Tibial nerve (tissue), 4 donors: ENCODE results near the gene HCFC1R1. TPM values are rescaled to one million over a fixed set of nuclear protein-coding genes. Genes with fewer than 3 reads are reported as not detected.

Source experiments
- DNase-seq, 2 donors: peaks; one replicate each; pipeline ENCODE4 v3.0.0-alpha.2; 2019; ENCODE audit warnings: low spot score in 2 of 2
- H3K27ac ChIP-seq, 4 donors: fragments of 200-600 bp; sonication (generic) in 3 of 4; one replicate each; pipeline ENCODE4 v1.5.1; 2017 to 2019; ENCODE audit warnings: mild to moderate bottlenecking in 1 of 4
- H3K27me3 ChIP-seq, 2 donors: fragments of 200-600 bp; sonication (generic) in 1 of 2; one replicate each; pipeline versions ENCODE4 v1.5.1 to v1.6.0; 2017 to 2019
- H3K36me3 ChIP-seq, 3 donors: fragments of 200-600 bp; sonication (generic); one replicate each; pipeline ENCODE4 v1.5.1; 2018 to 2019
- H3K4me1 ChIP-seq, 4 donors: fragments of 200-600 bp; sonication (generic) in 3 of 4; one replicate each; pipeline ENCODE4 v1.5.1; 2017 to 2019
- H3K4me3 ChIP-seq, 4 donors: fragments of 200-600 bp; sonication (generic) in 3 of 4; one replicate each; pipeline ENCODE4 v1.5.1; 2017 to 2019; ENCODE audit warnings: mild to moderate bottlenecking in 1 of 4, moderate library complexity in 1 of 4
- H3K9me3 ChIP-seq, 4 donors: fragments of 200-600 bp; sonication (generic) in 3 of 4; one replicate each; pipeline ENCODE4 v1.5.1; 2017 to 2019
- CTCF ChIP-seq, 5 experiments: fragments of 200-600 bp in 3 of 5; fragments of 450-650 bp in 2 of 5; sonication (generic) in 3 of 5; IDR thresholded peaks; one replicate each; pipeline ENCODE4 v1.5.1; 2016 to 2019; ENCODE audit warnings: antibody characterized with exemption in 5 of 5, mild to moderate bottlenecking in 3 of 5, moderate library complexity in 2 of 5
- EP300 ChIP-seq, 2 donors: sonication (generic); formaldehyde crosslinking; IDR thresholded peaks; one replicate each; pipeline ENCODE4 v1.6.1; 2017; ENCODE audit warnings: antibody characterized with exemption in 2 of 2, mild to moderate bottlenecking in 1 of 2
- POLR2A ChIP-seq, 2 donors: fragments of 450-650 bp; IDR thresholded peaks; one replicate each; pipeline ENCODE4 v1.6.1; 2017; ENCODE audit warnings: antibody characterized with exemption in 2 of 2, mild to moderate bottlenecking in 2 of 2, moderate library complexity in 2 of 2
- WGBS, 2 donors: methylation state at CpG; one replicate each; pipeline ENCODE4 v1.1.5; 2018; 5-methylcytosine and 5-hydroxymethylcytosine counted together
- total RNA-seq, 4 donors: library from RNA; depleted of rRNA; stranded (reverse); fragments of >200 nt; gene quantifications; one replicate each; pipeline ENCODE4 v1.1.0, GENCODE V29; 2016

The HCFC1R1 gene
- total RNA-seq, 4 donors from 2014 or later: 17.7 to 46.9 (median 38.5) TPM

GRCh38 chr16:3044708-3045107 lies 21.0 kb upstream of the HCFC1R1 start:
- Histone ChIP-seq H3K36me3 (no peaks in the 10 kb centered on the region), H3K27ac (no peak overlapping the region), H3K4me1 (peaks cover 0 to 22% (median 15%) of the 10 kb centered on the region in 4 donors), H3K9me3 (no peaks in the 10 kb centered on the region), H3K27me3 (peaks cover 0 to 96% of the 10 kb centered on the region in 2 donors), H3K4me3 (no peak overlapping the region)
- TF ChIP-seq POLR2A (IDR thresholded peaks at IDR 0.05) (no peak), CTCF (IDR thresholded peaks at IDR 0.05) (no peak), EP300 (IDR thresholded peaks at IDR 0.05) (no peak)
- 92 to 94% methylated on average over 6 of the region's 6 CpGs for WGBS, 2 donors
- DNase-seq: no peak

- no peak overlapping the region for H3K4me3 ChIP-seq
- WGBS, 2 donors: 57 to 62% methylated on average over 3 of the region's 3 CpGs
- H3K27ac ChIP-seq: no peak overlapping the region
- H3K36me3 ChIP-seq: no peaks in the 10 kb centered on the region
- no peaks in the 10 kb centered on the region for H3K9me3 ChIP-seq
- no peak for DNase-seq
- peaks cover 3 to 96% of the 10 kb centered on the region in 2 donors for H3K27me3 ChIP-seq
- TF ChIP-seq POLR2A (IDR thresholded peaks at IDR 0.05) (no peak), EP300 (IDR thresholded peaks at IDR 0.05) (no peak), CTCF (IDR thresholded peaks at IDR 0.05) (no peak)
- H3K4me1 ChIP-seq: peaks cover 0 to 22% (median 15%) of the 10 kb centered on the region in 4 donors
These were observed 18.6 kb upstream of the HCFC1R1 start for GRCh38 chr16:3042376-3042775.

GRCh38 chr16:3038896-3039295 lies 15.2 kb upstream of the HCFC1R1 start:
- Histone ChIP-seq H3K27ac (no peak overlapping the region), H3K9me3 (no peaks in the 10 kb centered on the region), H3K36me3 (no peaks in the 10 kb centered on the region), H3K27me3 (peaks cover 3 to 96% of the 10 kb centered on the region in 2 donors), H3K4me1 (peaks cover 0 to 11% (median 0%) of the 10 kb centered on the region in 4 donors), H3K4me3 (no peak overlapping the region)
- DNase-seq: no peak
- TF ChIP-seq EP300 (IDR thresholded peaks at IDR 0.05) (no peak), CTCF (IDR thresholded peaks at IDR 0.05) (no peak), POLR2A (IDR thresholded peaks at IDR 0.05) (no peak)
- 86 to 92% methylated on average over 5 of the region's 5 CpGs for WGBS, 2 donors

- Histone ChIP-seq H3K27ac (no peak overlapping the region), H3K27me3 (peaks cover 3 to 96% of the 10 kb centered on the region in 2 donors), H3K4me1 (peaks cover 0 to 11% (median 0%) of the 10 kb centered on the region in 4 donors), H3K9me3 (no peaks in the 10 kb centered on the region), H3K4me3 (no peak overlapping the region), H3K36me3 (no peaks in the 10 kb centered on the region)
- no peak for DNase-seq
- 36 to 53% methylated on average over 10 to 11 of the region's 11 CpGs for WGBS, 2 donors
- TF ChIP-seq CTCF (IDR thresholded peaks at IDR 0.05): no peak
- TF ChIP-seq POLR2A (IDR thresholded peaks at IDR 0.05): no peak
- TF ChIP-seq EP300 (IDR thresholded peaks at IDR 0.05): no peak
These were observed 14.5 kb upstream of the HCFC1R1 start for GRCh38 chr16:3038256-3038655.

GRCh38 chr16:3036726-3037315 lies 13.1 kb upstream of the HCFC1R1 start, which contains the start of gene BICDL2:
Gene BICDL2, minus strand, starts transcription at chr16:3036944. Its CDS starts 1,448 bp downstream, at chr16:3035496.
- no peak for DNase-seq
- WGBS, 2 donors: 11 to 13% methylated on average over 23 to 25 of the region's 44 CpGs
- peaks cover 3 to 97% of the 10 kb centered on the region in 2 donors for H3K27me3 ChIP-seq

More at GRCh38 chr16:3036726-3037315, 13.1 kb upstream of the HCFC1R1 start, which contains the start of gene BICDL2:
- no peaks in the 10 kb centered on the region for H3K36me3 ChIP-seq
- H3K27ac ChIP-seq: peak within 1 kb of the TSS in 1 of 4 donors; percentile 68
- peaks cover 0 to 12% (median 0%) of the 10 kb centered on the region in 4 donors for H3K4me1 ChIP-seq
- H3K9me3 ChIP-seq: no peaks in the 10 kb centered on the region
- TF ChIP-seq CTCF (IDR thresholded peaks at IDR 0.05) (no peak), POLR2A (IDR thresholded peaks at IDR 0.05) (no peak), EP300 (IDR thresholded peaks at IDR 0.05) (no peak)
- H3K4me3 ChIP-seq: peak within 1 kb of the TSS in 1 of 4 donors; percentile 31
